Neuronal stem cell (in vitro differentiated cells): Measurements from ENCODE around the gene UBE2C.
"Not testable (repeated sequence)": the region's sequence is repeated elsewhere in the genome, so short reads cannot be mapped to it uniquely, and the experiment has no call there.

Source experiments
- DNase-seq: peaks from one replicate; pipeline ENCODE4 v3.0.0-alpha.2; 2013; ENCODE audit warnings: low spot score
- H2AFZ ChIP-seq: one replicate; pipeline ENCODE4 v1.6.1; 2013; ENCODE audit warnings: mild to moderate bottlenecking, low read length, inconsistent platforms
- H2AK5ac ChIP-seq: 2 replicates; pipeline ENCODE4 v1.6.1; 2013; ENCODE audit warnings: low read depth, mild to moderate bottlenecking, inconsistent platforms, low read length, moderate library complexity, mixed read lengths
- H2BK120ac ChIP-seq: 2 replicates; pipeline ENCODE4 v1.6.1; 2013; ENCODE audit warnings: low read depth, mild to moderate bottlenecking, inconsistent platforms, low read length, moderate library complexity, mixed read lengths
- H2BK12ac ChIP-seq: one replicate; pipeline ENCODE4 v1.6.1; 2013; ENCODE audit warnings: low read length, inconsistent platforms
- H2BK15ac ChIP-seq: 2 replicates; pipeline ENCODE4 v1.6.1; 2013; ENCODE audit warnings: mild to moderate bottlenecking, low read length, inconsistent platforms, mixed read lengths
- H2BK5ac ChIP-seq: one replicate; pipeline ENCODE4 v1.6.1; 2013; ENCODE audit warnings: inconsistent platforms, mild to moderate bottlenecking, low read length, moderate library complexity
- H3K14ac ChIP-seq: one replicate; pipeline ENCODE4 v1.6.1; 2013; ENCODE audit warnings: low read length, inconsistent platforms
- H3K18ac ChIP-seq: 2 replicates; pipeline ENCODE4 v1.6.1; 2013; ENCODE audit warnings: low read length, inconsistent platforms
- H3K23ac ChIP-seq: 2 replicates; pipeline ENCODE4 v1.6.1; 2013; ENCODE audit warnings: low read depth, mild to moderate bottlenecking, mixed read lengths, low read length, inconsistent platforms; ENCODE audit not compliant: poor library complexity
- H3K27ac ChIP-seq: replicated peaks from 3 replicates; pipeline ENCODE4 v1.5.1; 2013; ENCODE audit warnings: low read length, inconsistent platforms
- H3K27me3 ChIP-seq, 3 experiments: 2 replicates each; pipeline ENCODE4 v1.6.1; 2013; ENCODE audit warnings: low read length in 3 of 3, mild to moderate bottlenecking in 2 of 3, inconsistent platforms in 1 of 3, low read depth in 1 of 3, mixed read lengths in 1 of 3, moderate library complexity in 1 of 3; ENCODE audit not compliant: control insufficient read depth in 3 of 3, insufficient read depth in 3 of 3
- H3K36me3 ChIP-seq, 2 donors: replicated peaks in 1 of 2; 2 replicates each; pipeline ENCODE4 v1.6.1; 2013; ENCODE audit warnings: low read length in 2 of 2; ENCODE audit not compliant: control insufficient read depth in 2 of 2, insufficient read depth in 2 of 2
- H3K4ac ChIP-seq: 2 replicates; pipeline ENCODE4 v1.6.1; 2013; ENCODE audit warnings: inconsistent platforms, mild to moderate bottlenecking, low read length, moderate library complexity
- H3K4me1 ChIP-seq, 2 donors: 1 replicate in 1 of 2; 2 replicates in 1 of 2; pipeline ENCODE4 v1.6.1; 2013; ENCODE audit warnings: low read length in 2 of 2, low read depth in 1 of 2; ENCODE audit not compliant: control insufficient read depth in 2 of 2, insufficient read depth in 1 of 2
- H3K4me2 ChIP-seq: one replicate; pipeline ENCODE4 v1.6.1; 2013; ENCODE audit warnings: mild to moderate bottlenecking, low read length, inconsistent platforms; ENCODE audit not compliant: insufficient read depth, poor library complexity, severe bottlenecking
- H3K4me3 ChIP-seq, 2 donors: 2 replicates each; pipeline ENCODE4 v1.5.1; 2013; ENCODE audit warnings: low read length in 2 of 2, mild to moderate bottlenecking in 2 of 2, inconsistent platforms in 1 of 2, moderate library complexity in 1 of 2
- H3K79me1 ChIP-seq: one replicate; pipeline ENCODE4 v1.6.1; 2013; ENCODE audit warnings: low read depth, mild to moderate bottlenecking, inconsistent platforms, low read length, moderate library complexity
- H3K9ac ChIP-seq: one replicate; pipeline ENCODE4 v1.6.1; 2013; ENCODE audit warnings: mild to moderate bottlenecking, low read depth, low read length, inconsistent platforms; ENCODE audit not compliant: poor library complexity
- H3K9me3 ChIP-seq, 2 donors: replicated peaks in 1 of 2; 2 replicates each; pipeline versions ENCODE3 to v1.6.1; 2013; ENCODE audit warnings: low read length in 2 of 2, mild to moderate bottlenecking in 2 of 2, inconsistent platforms in 1 of 2, low read depth in 1 of 2, mixed read lengths in 1 of 2, moderate library complexity in 1 of 2; ENCODE audit not compliant: control insufficient read depth in 2 of 2, insufficient read depth in 1 of 2
- H4K8ac ChIP-seq: one replicate; pipeline ENCODE4 v1.6.1; 2013; ENCODE audit warnings: low read depth, mild to moderate bottlenecking, inconsistent platforms, low read length, moderate library complexity
- H4K91ac ChIP-seq: one replicate; pipeline ENCODE4 v1.6.1; 2013; ENCODE audit warnings: low read length, low read depth, mild to moderate bottlenecking, inconsistent platforms; ENCODE audit not compliant: poor library complexity
- WGBS, 2 donors: extraction: QIAGEN DNeasy Blood & Tissue Kit; methylation state at CpG; one replicate each; pipeline ENCODE4 v1.1.7; 2013; ENCODE audit warnings: missing lambda C conversion rate in 2 of 2, mixed read lengths in 1 of 2; ENCODE audit not compliant: insufficient read length in 2 of 2, insufficient replicate concordance in 1 of 2; ENCODE audit errors: extremely low coverage in 2 of 2; 5-methylcytosine and 5-hydroxymethylcytosine counted together

UBE2C gene

DNA sequence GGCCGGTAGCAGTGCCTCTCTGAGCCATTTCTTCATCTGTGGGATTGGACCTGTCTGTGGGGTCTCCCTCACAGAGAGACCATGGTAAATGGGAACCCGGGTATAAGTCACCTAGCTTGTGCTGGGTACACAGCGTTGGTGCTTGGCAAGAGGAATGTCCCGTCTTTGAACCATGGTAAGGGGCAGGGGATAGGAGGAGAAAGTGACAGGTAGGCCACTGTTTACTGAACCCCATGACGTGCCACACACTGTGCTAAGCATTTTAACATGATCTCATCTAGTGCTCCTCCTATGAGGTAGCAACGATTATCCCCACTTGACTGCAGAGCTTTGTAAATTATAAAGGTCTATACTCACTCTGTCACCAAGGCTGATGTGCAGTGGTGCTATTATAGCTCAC is 15.3 kb downstream of the UBE2C start:
- Histone ChIP-seq H3K18ac (no peak overlapping the region), H3K4me1 (peaks cover 11 to 13% of the 10 kb centered on the region in 2 donors), H3K36me3 (no peaks in the 10 kb centered on the region), H3K4ac (no peak overlapping the region), H2BK5ac (no peak overlapping the region), H3K4me2 (no peak overlapping the region), H2AK5ac (no peak overlapping the region), H2BK12ac (no peak overlapping the region), H3K14ac (no peak overlapping the region), H3K79me1 (no peaks in the 10 kb centered on the region), H3K4me3 (no peak overlapping the region), H4K8ac (no peak overlapping the region), H2AFZ (no peak overlapping the region), H2BK15ac (no peak overlapping the region), H3K9ac (no peak overlapping the region), H3K27ac (no peak overlapping the region), H3K23ac (no peak overlapping the region), H2BK120ac (no peak overlapping the region), H3K27me3 (peaks cover 0 to 18% (median 3%) of the 10 kb centered on the region in 3 experiments), H4K91ac (no peak overlapping the region), H3K9me3 (peaks cover 0 to 3% of the 10 kb centered on the region in 2 donors)
- no CpG with 5 or more reads among the region's 6 CpGs for WGBS, 2 donors
- DNase-seq = no peak

DNA sequence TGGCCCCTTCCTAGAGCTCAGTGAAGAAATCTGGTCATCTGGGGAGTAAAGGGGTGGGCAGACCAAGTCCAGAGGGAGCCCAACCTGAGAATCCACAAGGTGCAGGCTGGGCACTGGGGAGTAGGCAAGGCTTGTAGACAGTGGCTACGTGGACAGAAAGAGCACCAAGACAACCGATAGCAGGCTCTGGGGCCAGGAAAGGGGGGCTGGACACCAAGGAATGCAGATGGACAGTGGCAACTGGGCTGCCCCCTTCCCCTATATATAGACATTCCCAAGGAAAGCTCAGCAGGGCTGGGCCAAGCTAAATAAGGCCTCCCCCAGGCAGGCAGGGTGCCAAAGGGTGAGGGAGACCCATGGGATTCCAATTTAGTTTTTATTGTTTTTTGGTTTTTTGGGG is 16.1 kb downstream of the UBE2C start:
- no peak overlapping the region for H2AK5ac ChIP-seq
- no peak overlapping the region for H2BK5ac ChIP-seq
- H2AFZ ChIP-seq = peak overlapping the region; percentile 49
- peak overlapping the region; percentile 7 for H3K18ac ChIP-seq
- H3K9me3 ChIP-seq = peaks cover 0 to 3% of the 10 kb centered on the region in 2 donors
- H2BK15ac ChIP-seq = peak overlapping the region; percentile 96
- H3K4me1 ChIP-seq = peaks cover 11 to 16% of the 10 kb centered on the region in 2 donors
- DNase-seq = no peak
- H3K27ac ChIP-seq = no peak overlapping the region
- no CpG with 5 or more reads among the region's 2 CpGs for WGBS, 2 donors
- H3K23ac ChIP-seq = no peak overlapping the region
- H3K4ac ChIP-seq = no peak overlapping the region
- H4K8ac ChIP-seq = no peak overlapping the region
- no peak overlapping the region for H2BK12ac ChIP-seq
- H3K79me1 ChIP-seq = no peaks in the 10 kb centered on the region
- no peak overlapping the region for H2BK120ac ChIP-seq
- H3K4me3 ChIP-seq = no peak overlapping the region
- no peak overlapping the region for H4K91ac ChIP-seq
- H3K36me3 ChIP-seq = no peaks in the 10 kb centered on the region
- H3K27me3 ChIP-seq = peaks cover 0 to 9% (median 3%) of the 10 kb centered on the region in 3 experiments
- H3K4me2 ChIP-seq = no peak overlapping the region
- no peak overlapping the region for H3K14ac ChIP-seq
- no peak overlapping the region for H3K9ac ChIP-seq

DNA sequence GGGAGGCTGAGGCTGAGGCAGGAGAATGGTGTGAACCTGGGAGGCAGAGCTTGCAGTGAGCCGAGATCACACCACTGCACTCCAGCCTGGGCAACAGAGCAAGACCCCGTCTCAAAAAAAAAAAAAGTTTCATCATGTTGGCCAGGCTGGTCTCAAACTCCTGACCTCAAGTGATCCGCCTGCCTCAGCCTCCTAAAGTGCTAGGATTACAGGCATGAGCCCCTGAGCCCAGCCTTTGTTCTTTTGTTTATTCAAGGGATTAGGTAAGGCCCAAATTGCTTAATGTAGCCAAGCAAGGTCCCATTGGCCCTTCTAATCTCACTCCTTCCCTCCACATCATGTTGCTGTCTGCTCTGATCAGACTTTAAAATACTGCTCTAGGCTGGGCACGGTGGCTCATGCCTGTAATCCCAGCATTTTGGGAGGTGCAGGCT is 17.2 kb downstream of the UBE2C start:
- not testable (repeated sequence) for H3K4me2 ChIP-seq, H3K36me3 ChIP-seq, H3K9me3 ChIP-seq, H3K4ac ChIP-seq, H4K91ac ChIP-seq, H3K18ac ChIP-seq, H2AK5ac ChIP-seq, H3K23ac ChIP-seq, H3K4me3 ChIP-seq, H3K9ac ChIP-seq, H3K14ac ChIP-seq, H2BK5ac ChIP-seq, H3K27me3 ChIP-seq, DNase-seq, H4K8ac ChIP-seq, H3K27ac ChIP-seq, H3K79me1 ChIP-seq, H2BK120ac ChIP-seq, H2AFZ ChIP-seq, H2BK15ac ChIP-seq, H2BK12ac ChIP-seq
- WGBS, 2 donors = no CpG with 5 or more reads among the region's 4 CpGs
- H3K4me1 ChIP-seq = peaks cover 14% of the 10 kb centered on the region in 2 donors

DNA sequence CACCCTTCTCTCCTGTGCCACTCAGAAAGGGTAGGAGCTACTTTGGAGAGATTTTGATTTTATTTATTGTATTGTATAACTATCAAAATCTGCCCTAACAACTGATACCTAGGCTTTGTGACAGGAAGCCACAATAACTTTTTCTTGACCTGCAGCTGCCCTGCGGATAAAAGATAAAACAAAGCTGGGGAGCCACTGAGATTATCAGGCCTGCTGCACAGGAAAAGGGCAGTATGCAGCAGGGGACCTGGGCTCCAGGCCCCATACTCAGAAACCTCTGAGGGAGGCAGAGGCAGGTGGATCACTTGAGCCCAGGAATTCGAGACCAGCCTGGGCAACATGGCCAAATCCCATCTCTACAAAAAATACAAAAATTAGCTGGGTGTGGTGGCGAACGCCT is 20.2 kb downstream of the UBE2C start:
- Histone ChIP-seq H2BK12ac (no peak overlapping the region), H3K36me3 (peaks cover 0 to 21% of the 10 kb centered on the region in 2 donors), H2AFZ (peak overlapping the region; percentile 91), H3K4me3 (no peak overlapping the region), H2BK120ac (no peak overlapping the region), H4K8ac (no peak overlapping the region), H3K27me3 (no peaks in the 10 kb centered on the region), H3K4me1 (peaks cover 7 to 12% of the 10 kb centered on the region in 2 donors), H3K4me2 (no peak overlapping the region), H2AK5ac (no peak overlapping the region), H2BK5ac (no peak overlapping the region), H3K79me1 (no peaks in the 10 kb centered on the region), H3K18ac (no peak overlapping the region), H2BK15ac (no peak overlapping the region), H3K14ac (no peak overlapping the region), H4K91ac (no peak overlapping the region), H3K27ac (no peak overlapping the region), H3K9me3 (no peaks in the 10 kb centered on the region), H3K9ac (no peak overlapping the region), H3K23ac (no peak overlapping the region), H3K4ac (no peak overlapping the region)
- no CpG with 5 or more reads among the region's 4 CpGs for WGBS, 2 donors
- no peak for DNase-seq
